ENCODE results near the gene PPP1R11. TPM values are rescaled to one million over a fixed set of nuclear protein-coding genes. Genes with fewer than 3 reads are reported as not detected.

PPP1R11 gene
- total and polyA plus RNA-seq, 9 of the 15 experiments (the other 6 are each of a cell fraction or from before 2014, with no cell fraction given) = 17.8 to 94.8 (median 44.6) TPM

DNA sequence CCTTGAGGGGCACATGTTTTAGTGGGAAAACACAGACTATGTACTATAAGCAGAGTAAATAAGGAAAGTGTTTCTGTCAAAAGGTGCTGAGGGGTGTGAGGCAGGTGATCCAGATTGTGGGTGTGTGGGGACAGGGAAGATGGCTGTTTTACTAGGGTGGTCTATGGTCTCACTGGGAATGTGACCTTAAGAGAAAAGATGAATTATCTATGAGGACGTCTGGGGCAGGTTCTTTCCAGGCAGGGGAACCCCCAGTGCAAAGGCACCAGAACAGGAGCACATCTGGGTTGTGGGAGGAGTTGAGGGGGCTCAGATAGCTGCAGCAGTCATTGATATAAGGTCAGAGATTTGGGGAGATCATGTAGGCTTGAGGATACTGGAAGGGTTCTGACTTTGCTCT, 24.1 kb upstream of the PPP1R11 start:
- H2AFZ ChIP-seq (ENCODE audit: low read depth, low read length) = no peak overlapping the region
- in situ Hi-C loops (cut with MboI) (no loop called here), intact Hi-C loops (cut with micrococcal nuclease) (no loop called here)
- peaks cover 0 to 6% of the 10 kb centered on the region in 2 experiments; a peak in 1 of 5 replicates for H3K4me1 ChIP-seq (replicated peaks in 1 of 2; ENCODE audit: control insufficient read depth in 2 of 2, insufficient read depth in 2 of 2, low read length in 2 of 2)
- no peaks in the 10 kb centered on the region; the same call in 2 of the 3 replicates for H3K36me3 ChIP-seq (ENCODE audit: control insufficient read depth, insufficient read depth, low read length)
- no peaks in the 10 kb centered on the region for H3K27me3 ChIP-seq (ENCODE audit: control insufficient read depth in 2 of 2, insufficient read depth in 2 of 2, low read length in 2 of 2)
- no peaks in the 10 kb centered on the region for H3K79me2 ChIP-seq (ENCODE audit: control insufficient read depth, insufficient read depth, low read length)
- H4K20me1 ChIP-seq (replicated peaks; ENCODE audit: control insufficient read depth, insufficient read depth, low read length) = no peaks in the 10 kb centered on the region
- no peak for DNase-seq (ENCODE audit: extremely low read depth in 1 of 4, low spot score in 3 of 4)
- BruUV-seq (replicated peaks) = no TSS peak
- POLR2A ChIA-PET = no interaction called here
- no peak overlapping the region for H3K4me3 ChIP-seq
- no peak overlapping the region for H3K4me2 ChIP-seq (ENCODE audit: insufficient read depth, low read length)
- no peak for ATAC-seq
- CTCF ChIA-PET (ENCODE audit: low intra/inter-chr PET ratio) = no interaction called here
- TF ChIP-seq, protein P1, sequence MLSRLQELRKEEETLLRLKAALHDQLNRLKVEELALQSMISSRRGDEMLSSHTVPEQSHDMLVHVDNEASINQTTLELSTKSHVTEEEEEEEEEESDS (CRISPR knock-in tag; IDR thresholded peaks at IDR 0.05) = no peak
- TF ChIP-seq CHD2 (IDR thresholded peaks at IDR 0.05; ENCODE audit: low read depth, low read length) = no peak
- TF ChIP-seq NONO (IDR thresholded peaks at IDR 0.05; ENCODE audit: low read depth in 2 of 2, low read length in 1 of 2) = no peak
- TF ChIP-seq SOX6 (IDR thresholded peaks at IDR 0.05) = no peak
- no peak for TF ChIP-seq KLF1 (tag; IDR thresholded peaks at IDR 0.05)
- H3K27ac ChIP-seq (ENCODE audit: extremely low read depth, low read depth, low read length) = no peak overlapping the region
- 7% methylated on average over 1 of the region's 1 CpG for WGBS (ENCODE audit: insufficient coverage, low coverage, missing lambda C conversion rate)
- no peak overlapping the region for H3K9ac ChIP-seq (ENCODE audit: insufficient read depth in 1 of 2, low read depth in 2 of 2, low read length in 2 of 2)
- no peak for FAIRE-seq
- H3K9me1 ChIP-seq (ENCODE audit: control insufficient read depth, insufficient read depth, low read length) = no peaks in the 10 kb centered on the region
- H3K9me3 ChIP-seq (replicated peaks; ENCODE audit: control insufficient read depth, insufficient read depth, low read depth, low read length) = no peaks in the 10 kb centered on the region

DNA sequence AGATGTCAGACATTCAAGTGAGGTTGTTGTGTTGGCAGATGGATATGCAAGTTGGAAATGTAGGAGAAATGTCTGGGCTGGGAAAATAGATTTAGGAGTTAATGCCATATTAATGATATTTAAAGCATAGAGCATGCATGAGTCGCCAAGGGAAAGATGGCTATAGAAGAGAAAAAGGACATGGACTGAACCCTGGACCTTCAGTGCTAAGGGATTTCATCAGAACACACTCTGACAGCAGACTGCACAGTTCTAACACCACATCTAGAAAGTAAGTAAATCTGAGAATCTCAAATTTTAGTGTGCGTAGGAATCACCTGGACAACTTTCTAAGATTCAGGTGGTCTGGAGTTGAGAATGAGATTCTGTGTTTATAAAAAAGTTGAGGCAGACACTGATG, 23.3 kb upstream of the PPP1R11 start:
- no TSS peak for BruUV-seq (replicated peaks)
- H3K9me1 ChIP-seq (ENCODE audit: control insufficient read depth, insufficient read depth, low read length) = no peaks in the 10 kb centered on the region
- no peaks in the 10 kb centered on the region for H3K9me3 ChIP-seq (replicated peaks; ENCODE audit: control insufficient read depth, insufficient read depth, low read depth, low read length)
- H3K79me2 ChIP-seq (ENCODE audit: control insufficient read depth, insufficient read depth, low read length) = no peaks in the 10 kb centered on the region
- no peak overlapping the region for H3K27ac ChIP-seq (ENCODE audit: extremely low read depth, low read depth, low read length)
- DNase-seq (ENCODE audit: extremely low read depth in 1 of 4, low spot score in 3 of 4) (no peak), FAIRE-seq (no peak), ATAC-seq (no peak)
- no peak overlapping the region for H3K4me2 ChIP-seq (ENCODE audit: insufficient read depth, low read length)
- no peaks in the 10 kb centered on the region; the same call in 2 of the 3 replicates for H3K36me3 ChIP-seq (ENCODE audit: control insufficient read depth, insufficient read depth, low read length)
- peaks cover 0 to 6% of the 10 kb centered on the region in 2 experiments; a peak in 1 of 5 replicates for H3K4me1 ChIP-seq (replicated peaks in 1 of 2; ENCODE audit: control insufficient read depth in 2 of 2, insufficient read depth in 2 of 2, low read length in 2 of 2)
- intact Hi-C loops (cut with micrococcal nuclease) (no loop called here), in situ Hi-C loops (cut with MboI) (no loop called here)
- H3K4me3 ChIP-seq = no peak overlapping the region
- POLR2A ChIA-PET = no interaction called here
- no peak overlapping the region for H3K9ac ChIP-seq (ENCODE audit: insufficient read depth in 1 of 2, low read depth in 2 of 2, low read length in 2 of 2)
- CTCF ChIA-PET (ENCODE audit: low intra/inter-chr PET ratio) = no interaction called here
- no peaks in the 10 kb centered on the region for H3K27me3 ChIP-seq (ENCODE audit: control insufficient read depth in 2 of 2, insufficient read depth in 2 of 2, low read length in 2 of 2)
- no peak overlapping the region for H2AFZ ChIP-seq (ENCODE audit: low read depth, low read length)
- no peaks in the 10 kb centered on the region for H4K20me1 ChIP-seq (replicated peaks; ENCODE audit: control insufficient read depth, insufficient read depth, low read length)
- WGBS (ENCODE audit: insufficient coverage, low coverage, missing lambda C conversion rate) = 88% methylated on average over 2 of the region's 2 CpGs
- TF ChIP-seq ZSCAN29 (IDR thresholded peaks at IDR 0.05) = no peak
- no peak for TF ChIP-seq LCOR (CRISPR knock-in tag; IDR thresholded peaks at IDR 0.05)
- no peak for TF ChIP-seq ZNF764 (CRISPR knock-in tag; IDR thresholded peaks at IDR 0.05; ENCODE audit: low read depth)
- no peak for TF ChIP-seq HLTF (IDR thresholded peaks at IDR 0.05)
- TF ChIP-seq, protein P2, sequence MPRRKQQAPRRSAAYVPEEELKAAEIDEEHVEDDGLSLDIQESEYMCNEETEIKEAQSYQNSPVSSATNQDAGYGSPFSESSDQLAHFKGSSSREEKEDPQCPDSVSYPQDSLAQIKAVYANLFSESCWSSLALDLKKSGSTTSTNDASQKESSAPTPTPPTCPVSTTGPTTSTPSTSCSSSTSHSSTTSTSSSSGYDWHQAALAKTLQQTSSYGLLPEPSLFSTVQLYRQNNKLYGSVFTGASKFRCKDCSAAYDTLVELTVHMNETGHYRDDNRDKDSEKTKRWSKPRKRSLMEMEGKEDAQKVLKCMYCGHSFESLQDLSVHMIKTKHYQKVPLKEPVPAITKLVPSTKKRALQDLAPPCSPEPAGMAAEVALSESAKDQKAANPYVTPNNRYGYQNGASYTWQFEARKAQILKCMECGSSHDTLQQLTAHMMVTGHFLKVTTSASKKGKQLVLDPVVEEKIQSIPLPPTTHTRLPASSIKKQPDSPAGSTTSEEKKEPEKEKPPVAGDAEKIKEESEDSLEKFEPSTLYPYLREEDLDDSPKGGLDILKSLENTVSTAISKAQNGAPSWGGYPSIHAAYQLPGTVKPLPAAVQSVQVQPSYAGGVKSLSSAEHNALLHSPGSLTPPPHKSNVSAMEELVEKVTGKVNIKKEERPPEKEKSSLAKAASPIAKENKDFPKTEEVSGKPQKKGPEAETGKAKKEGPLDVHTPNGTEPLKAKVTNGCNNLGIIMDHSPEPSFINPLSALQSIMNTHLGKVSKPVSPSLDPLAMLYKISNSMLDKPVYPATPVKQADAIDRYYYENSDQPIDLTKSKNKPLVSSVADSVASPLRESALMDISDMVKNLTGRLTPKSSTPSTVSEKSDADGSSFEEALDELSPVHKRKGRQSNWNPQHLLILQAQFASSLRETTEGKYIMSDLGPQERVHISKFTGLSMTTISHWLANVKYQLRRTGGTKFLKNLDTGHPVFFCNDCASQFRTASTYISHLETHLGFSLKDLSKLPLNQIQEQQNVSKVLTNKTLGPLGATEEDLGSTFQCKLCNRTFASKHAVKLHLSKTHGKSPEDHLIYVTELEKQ (CRISPR knock-in tag; IDR thresholded peaks at IDR 0.05) = no peak
- TF ChIP-seq, protein P3, sequence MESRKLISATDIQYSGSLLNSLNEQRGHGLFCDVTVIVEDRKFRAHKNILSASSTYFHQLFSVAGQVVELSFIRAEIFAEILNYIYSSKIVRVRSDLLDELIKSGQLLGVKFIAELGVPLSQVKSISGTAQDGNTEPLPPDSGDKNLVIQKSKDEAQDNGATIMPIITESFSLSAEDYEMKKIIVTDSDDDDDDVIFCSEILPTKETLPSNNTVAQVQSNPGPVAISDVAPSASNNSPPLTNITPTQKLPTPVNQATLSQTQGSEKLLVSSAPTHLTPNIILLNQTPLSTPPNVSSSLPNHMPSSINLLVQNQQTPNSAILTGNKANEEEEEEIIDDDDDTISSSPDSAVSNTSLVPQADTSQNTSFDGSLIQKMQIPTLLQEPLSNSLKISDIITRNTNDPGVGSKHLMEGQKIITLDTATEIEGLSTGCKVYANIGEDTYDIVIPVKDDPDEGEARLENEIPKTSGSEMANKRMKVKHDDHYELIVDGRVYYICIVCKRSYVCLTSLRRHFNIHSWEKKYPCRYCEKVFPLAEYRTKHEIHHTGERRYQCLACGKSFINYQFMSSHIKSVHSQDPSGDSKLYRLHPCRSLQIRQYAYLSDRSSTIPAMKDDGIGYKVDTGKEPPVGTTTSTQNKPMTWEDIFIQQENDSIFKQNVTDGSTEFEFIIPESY (CRISPR knock-in tag; IDR thresholded peaks at IDR 0.05) = no peak
- no peak for TF ChIP-seq NR2C1 (IDR thresholded peaks at IDR 0.05)
- no peak for TF ChIP-seq NR2C1 (tag; IDR thresholded peaks at IDR 0.05)
- TF ChIP-seq PML (IDR thresholded peaks at IDR 0.05; ENCODE audit: low read length) = no peak
